NCI-H2029 (cell line): Measurements from ENCODE around the gene ATR.

Experiments used
- DNase-seq: peaks from one replicate; lab custom pipeline; 2025; lab: John Stamatoyannopoulos, UW

Gene ATR

DNA sequence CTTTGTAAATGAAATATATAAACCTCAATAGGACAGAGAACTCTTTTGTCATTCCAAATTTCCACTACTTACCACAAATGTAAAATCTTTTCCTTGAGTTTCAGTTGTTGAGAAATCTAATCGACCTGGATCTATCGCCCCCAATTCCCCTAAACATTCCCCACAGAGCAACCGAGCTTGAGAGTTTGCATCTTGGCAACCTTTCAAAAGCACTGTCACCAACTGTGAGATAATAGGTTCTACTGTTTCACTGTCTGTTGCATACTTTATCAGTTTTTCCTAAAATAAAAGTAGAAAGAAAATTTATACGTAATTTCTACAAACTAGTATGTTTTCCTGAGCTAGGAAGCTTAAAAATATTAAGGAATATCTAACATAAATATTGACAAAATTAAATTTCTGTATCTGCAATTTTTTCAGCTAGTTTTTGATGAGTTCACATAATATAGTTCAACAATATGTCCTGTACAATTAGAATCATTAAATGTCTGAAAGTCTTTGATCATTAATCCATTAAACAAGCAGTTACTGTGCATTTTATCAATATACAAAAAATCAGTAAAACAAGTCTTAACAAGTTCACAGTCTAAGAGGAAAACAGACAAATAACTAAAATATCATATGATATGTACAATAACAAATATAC lies 54.5 kb downstream of the ATR start:
- DNase-seq = no peak

DNA sequence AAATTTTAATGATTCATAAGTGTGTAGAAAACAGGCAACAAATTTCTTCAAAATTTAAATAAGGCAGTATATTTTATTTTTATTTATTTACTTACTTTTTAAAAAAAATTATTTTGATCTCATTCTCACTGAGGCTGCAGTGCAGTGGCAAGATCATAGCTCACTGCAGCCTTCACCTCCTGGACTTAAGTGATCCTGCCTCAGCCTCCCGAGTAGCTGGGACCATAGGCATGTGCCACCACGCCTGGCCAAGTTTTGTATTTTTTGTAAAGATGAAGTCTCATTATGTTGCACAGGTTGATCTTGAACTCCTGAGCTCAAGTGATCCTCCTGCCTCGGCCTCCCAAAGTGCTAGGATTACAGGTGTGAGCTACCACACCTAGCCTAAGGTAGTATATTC lies 69.5 kb downstream of the ATR start:
- DNase-seq = no peak

DNA sequence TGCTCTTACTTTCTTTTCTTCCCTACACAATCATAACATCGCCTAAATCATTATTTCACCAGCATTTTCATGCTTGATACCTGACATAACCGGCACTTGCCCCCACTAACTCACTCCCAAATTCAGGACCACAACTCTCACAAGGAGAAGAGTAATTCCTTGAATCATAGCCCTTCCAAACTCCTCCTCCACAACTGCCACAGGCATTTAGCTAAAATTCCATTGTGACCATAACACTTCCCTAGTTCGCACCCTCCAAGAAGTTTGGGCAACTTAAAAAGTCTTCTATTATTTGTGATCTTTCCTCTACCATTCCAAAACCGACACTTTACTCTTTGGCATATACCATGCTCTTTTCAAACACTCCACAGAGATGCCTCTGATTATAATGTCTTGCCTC lies 71.3 kb downstream of the ATR start:
- DNase-seq = no peak

DNA sequence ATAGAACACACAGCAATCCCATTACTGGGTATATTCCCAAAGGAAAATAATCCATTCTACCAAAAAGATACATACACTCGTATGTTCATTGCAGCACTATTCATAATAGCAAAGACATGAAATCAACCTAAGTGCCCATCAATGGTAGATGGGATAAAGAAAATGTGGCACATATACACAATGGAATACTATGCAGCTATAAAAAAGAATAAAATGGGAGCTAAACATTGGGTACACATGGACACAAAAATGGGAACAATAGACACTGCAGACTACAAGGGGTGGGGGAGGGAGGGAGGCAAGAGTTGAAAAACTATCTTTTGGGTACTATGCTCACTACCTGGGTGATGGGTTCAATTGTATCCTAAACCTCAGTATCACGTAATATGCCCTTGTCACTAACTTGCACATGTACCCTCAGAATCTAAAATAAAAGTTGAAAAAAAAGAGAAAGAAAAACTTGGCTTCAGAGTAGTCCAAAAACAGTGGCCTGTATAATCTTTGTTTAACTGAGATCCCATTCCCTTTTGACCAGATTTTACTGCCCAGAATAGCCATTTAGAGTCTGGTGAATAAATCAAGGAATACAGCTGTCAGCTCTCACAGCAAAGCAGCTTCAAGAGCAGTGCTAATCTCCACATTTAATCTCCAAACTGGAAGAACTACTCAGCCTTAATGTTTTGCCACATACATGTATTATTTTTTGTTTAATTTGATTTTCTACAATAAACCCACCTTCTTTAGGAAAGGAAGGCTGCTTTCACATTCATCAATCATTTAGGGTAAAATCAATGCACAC lies 76.1 kb downstream of the ATR start:
- DNase-seq = no peak

DNA sequence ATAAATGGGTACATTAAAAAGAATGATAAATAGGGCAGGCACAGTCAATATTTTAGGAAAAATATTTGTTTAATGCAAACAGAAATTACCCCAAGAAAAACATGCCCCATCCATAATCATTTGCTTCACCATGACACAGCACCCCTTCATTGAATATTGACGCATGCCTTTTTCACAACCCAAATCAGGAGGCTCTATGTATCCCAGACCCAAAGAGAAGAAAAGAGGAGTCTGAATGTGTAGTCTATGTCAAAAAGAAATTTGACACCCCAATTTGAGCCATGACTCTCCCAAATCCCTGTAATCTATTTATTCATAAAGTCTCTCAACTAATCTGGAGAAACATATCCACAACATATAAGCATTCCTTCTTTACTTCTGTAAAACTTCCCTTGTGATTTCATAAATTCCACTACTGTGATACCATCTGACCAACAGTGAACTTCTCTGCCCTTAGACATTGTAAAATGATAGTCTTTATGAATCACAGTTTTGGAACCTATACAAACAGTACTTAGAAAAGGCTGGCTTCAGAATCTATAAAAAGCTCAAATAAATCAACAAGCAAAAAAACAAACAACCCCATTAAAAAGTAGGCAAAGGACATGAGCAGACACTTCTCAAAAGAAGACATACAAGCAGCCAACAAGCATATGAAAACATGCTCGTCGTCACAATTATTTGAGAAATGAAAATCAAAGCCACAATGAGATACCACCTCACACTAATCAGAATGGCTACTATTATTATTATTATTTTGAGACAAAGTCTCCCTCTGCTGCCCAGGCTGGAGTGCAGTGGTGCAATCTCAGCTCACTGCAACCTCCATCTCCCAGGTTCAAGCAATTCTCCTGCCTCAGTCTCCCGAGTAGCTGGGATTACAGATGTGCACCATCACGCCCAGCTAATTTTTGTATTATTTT lies 77.3 kb downstream of the ATR start:
- no peak for DNase-seq

DNA sequence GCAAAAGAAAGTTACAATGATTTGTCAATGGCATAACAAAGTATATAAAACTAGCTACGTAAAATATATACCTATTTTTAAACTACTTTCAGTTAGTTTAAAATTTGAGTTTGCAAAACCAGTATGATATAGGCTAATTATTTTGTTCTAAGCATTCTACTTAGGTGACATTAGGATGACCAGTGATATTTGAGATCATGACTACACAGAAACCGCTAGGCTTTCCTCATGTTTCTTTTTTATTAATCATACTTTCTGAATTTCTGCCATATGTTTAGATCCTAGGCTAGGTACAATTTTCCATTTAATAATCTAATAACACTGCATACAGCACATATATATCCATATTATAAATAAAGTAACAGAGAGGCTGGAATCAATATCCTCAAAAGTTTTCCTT lies 78.3 kb downstream of the ATR start:
- DNase-seq = no peak

DNA sequence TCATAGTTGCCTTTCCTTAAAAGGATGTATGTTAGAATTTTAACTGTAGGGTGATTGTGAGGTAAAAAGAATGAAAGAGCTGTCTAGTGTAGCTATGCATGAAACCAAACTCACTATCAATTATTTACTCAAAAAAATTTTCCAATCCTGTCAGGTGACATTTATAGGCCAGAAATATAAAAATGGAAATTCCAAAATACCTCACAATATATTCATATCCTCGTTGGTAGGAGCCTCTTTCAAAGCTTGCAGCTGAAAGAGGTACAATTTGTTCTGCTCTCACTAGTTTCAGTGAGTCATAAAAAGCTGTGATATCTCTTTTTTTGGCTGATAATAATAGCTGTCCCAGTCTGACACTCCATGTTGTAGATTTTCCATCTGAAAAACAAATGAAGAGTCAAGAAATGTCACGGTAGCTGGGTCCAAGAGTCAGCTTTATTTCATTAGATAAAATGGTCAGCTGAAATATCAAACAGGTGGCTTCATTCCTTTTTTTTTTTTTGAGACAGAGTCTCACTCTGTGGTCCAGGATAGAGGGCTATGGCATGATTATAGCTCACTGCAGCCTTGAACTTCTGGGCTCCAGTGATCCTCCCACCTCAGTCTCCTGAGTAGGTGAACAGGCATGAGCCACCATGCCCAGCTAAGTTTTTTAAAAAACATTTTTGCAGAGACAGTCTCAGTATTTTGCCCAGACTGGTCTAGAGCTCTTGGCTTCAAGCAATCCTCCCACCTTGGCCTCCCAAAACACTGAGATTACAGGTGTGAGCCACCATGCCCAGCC lies 79.9 kb downstream of the ATR start:
- no peak for DNase-seq

DNA sequence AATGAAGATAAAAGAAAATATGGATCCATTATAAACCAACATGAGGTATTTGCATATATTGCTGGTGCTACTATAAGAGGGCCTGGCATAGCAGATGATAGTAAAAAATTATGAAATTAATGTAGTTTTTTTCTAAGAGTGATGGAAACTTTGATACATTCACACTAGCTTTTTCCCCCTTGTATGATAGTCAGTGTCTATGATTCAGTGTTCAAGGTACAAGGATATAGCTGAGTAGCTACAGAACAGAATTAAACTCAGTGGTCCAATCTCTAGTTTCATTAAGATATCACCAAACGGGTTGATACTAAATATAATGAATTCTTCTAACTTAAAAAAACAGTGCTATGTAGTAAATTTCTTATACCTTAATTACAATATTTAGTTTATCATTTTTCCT lies 80.8 kb downstream of the ATR start:
- no peak for DNase-seq

DNA sequence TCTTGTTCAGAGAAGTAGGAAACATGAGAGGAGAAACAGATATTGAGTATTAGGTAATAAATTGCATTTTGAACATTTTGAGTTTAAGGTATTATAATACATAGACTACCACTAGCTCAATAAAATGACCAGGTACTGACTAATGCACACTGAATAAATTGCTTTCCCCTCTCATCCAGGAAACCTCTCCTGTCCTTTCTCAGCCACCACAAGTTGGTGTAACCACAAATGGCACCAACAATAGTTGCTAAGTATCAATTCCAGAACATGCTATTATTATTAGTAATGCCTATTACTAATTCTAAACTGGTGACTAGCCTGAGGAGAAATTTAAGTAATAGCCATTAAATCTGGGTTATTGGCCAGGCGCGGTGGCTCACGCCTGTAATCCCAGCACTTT lies 83.4 kb downstream of the ATR start:
- no peak for DNase-seq

DNA sequence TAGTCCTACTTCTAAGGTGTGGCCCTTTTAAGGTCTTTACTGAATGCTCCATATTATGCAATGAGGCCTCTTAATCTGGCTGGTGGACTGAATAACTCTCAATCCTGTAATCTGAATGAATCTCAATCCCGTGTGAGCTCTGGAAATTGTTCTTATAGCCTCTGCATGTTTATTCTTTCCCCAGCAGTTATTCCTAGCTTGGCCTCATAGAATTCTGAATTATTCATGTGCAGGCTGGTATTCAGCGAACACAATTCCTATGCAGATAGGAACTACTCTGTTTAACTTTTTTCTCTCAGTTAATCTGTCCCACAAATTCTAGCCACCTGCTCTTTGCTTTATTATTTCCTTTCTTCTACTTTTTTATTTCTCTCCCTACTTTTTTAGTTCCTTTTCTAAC lies 86.3 kb downstream of the ATR start:
- DNase-seq = no peak

DNA sequence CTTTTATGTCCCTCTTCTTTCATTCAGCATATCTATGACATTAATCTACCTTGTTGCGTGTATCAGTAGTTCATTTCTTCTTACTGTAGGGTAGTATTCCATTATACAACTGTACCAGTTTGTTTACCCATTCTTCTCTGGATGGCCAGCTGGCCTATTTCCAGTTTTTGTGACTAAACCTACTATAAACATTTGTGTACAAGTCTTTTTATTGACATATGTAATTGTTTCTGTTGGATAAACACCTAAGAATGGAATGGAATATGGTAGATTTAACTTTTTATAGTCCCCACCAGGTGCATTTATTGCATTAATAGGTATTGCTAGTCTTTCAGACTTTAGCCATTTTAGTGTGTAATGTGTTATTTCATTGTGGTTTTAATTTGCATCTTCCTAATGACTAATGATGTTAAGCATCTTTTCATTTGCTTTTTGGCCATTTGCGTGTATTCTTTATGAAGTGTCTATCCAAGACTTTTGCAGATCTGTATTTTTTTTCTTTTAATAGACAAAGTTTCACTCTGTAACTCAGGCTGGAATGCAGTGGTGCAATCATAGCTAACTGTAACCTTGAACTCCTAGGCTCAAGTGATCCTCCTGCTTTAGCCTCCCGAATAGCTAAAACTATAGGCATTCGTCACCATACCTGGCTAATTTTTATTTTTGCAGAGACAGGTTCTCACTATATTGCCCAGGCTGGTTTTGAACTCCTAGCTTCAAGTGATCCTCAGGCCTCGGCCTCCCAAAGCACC lies 88.8 kb downstream of the ATR start:
- DNase-seq = peak; percentile 19

DNA sequence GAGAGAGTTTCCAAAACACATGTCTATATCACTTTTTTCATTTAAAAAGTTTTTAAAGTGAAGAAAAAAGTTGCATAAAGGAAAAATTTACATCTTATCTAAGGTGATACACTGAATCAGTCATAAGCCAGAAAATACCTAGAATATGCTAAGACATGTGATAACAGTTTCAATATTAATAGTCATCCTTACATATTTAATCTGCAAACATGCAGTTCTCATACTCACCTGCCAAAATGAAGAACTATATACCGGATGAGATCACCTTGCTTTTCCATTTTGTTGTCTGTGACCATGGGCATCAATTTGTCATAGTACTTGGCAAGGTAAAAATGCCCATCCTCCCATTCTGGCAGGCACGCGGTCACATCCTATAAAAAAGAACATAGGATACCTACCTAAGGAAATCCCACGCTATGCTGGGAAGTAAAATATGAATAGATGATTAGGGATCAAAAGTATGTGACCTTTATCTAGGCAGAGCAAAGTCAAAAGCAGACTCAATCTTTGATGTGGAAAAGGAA lies 93.6 kb downstream of the ATR start:
- DNase-seq = no peak

DNA sequence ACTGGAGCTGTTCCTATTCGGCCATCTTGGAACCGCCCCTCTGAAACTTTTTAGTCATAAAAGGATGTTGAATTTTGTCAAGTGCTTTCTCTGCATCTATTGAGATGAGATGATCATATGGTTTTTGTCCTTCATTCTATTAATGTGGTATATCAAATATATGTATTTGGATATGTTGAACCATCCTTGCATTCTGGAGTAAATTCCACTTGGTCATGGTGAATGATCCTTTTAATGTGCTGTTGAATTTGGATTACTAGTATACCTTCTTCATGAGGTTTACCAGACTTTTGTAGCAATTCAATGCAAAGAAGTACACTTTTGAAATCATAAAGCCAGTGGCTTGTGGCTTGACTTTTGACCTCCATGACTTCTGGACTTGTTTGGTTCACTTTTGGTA lies 97.3 kb downstream of the ATR start:
- DNase-seq = no peak

DNA sequence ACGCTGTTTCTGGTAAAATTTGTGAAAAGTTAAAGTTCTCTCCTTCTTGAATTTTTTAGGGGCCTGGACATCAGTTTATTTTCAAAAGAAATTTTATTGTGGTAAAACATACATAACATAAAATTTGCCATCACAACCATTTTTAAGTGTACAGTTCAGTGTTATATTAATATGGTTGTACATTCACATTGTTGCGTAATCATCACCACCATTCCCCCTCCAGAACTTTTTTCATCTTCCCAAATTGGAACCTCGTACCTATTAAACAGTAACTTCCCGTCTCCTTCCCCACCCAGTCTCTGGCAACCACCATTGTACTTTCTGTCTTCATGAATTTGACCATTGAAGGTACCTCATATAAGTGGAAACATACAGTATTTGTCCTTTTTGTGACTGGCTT lies 107.7 kb downstream of the ATR start:
- DNase-seq = no peak

DNA sequence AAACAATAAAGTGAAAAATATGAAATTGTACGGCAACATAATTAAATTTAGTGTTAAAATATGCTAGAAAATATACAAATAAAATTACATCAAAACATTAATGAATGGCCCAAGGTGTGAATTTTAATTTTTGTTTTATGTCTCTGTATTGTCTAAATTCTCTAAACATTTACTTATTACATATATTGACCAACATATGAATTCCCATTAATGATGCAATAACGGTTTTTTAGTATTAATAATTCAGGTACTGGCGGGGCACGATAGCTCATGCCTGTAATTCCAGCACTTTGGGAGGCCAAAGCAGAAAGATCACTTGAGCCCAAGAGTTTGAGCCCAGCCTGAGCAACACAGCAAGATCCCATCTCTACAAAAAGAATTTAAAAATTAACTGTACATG lies 110.1 kb downstream of the ATR start:
- DNase-seq = no peak

DNA sequence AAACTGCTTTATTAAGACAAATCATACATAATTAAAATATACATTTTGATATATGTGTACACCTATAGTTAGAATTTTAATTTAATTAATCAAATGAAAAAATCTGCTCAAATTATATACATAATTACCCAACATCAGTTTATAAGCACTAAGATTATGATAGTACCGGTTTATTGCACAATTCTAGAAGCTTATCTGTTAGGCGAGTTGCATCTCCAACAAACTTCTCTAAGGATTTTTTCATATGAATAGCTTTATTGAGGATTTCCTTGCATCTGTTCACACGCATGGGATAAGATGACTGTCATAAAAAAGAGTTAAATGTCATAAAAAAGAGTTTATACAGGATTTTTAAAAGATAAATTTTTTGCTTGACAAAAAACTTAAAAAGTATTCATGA lies 110.8 kb downstream of the ATR start:
- DNase-seq = no peak

DNA sequence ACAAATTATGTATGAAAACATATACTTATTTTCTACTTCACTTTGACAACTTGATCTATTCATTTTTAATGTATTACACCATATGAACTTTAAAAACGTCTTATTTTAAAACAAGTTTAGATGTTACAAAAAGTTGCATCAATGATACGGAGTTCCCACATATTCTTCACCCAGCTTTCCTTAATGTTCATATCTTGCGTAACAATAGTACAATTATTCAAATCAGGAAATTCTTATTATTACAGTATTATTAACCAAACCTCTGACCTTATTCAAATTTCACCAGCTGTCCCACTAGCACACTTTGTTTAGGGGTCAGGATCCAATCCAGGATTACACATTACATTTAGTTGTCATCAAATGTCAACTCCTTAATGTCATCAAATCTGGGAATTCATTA lies 117.8 kb downstream of the ATR start:
- DNase-seq = no peak

DNA sequence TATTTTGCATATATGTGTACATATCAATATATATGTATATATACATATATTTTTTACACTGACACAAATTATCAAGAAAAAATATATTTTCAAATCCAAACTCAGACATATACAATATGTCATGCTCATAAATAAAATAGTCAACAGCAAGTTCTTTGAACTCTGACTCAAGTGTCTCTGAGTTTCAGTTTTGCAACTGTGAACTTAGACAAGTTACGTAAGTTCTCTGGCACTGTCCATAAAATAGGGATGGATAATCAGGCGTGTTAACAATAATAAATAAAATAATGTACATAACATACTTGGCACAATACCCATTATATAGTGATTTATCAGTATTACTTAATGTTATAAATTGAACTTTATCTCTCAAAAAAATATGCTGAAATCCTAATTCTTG lies 118.6 kb downstream of the ATR start:
- DNase-seq = no peak

DNA sequence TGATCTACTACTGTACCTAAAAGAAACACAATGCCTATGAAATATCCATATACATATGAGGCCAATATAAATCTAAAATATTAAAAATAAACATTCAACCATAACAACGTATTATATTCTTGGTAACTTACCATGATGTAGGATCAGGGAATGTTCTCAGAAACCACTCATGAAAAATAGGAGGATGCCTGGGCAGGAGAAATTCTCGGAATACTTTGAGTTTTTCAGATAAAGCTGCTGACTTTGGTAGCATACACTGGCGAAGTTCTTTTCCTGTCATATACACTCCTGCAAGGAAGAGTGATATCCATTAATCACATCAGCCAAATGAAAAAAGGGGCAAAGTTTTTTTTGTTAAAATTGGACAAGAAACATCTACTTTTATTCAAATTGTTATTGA lies 119.4 kb downstream of the ATR start:
- DNase-seq = no peak

DNA sequence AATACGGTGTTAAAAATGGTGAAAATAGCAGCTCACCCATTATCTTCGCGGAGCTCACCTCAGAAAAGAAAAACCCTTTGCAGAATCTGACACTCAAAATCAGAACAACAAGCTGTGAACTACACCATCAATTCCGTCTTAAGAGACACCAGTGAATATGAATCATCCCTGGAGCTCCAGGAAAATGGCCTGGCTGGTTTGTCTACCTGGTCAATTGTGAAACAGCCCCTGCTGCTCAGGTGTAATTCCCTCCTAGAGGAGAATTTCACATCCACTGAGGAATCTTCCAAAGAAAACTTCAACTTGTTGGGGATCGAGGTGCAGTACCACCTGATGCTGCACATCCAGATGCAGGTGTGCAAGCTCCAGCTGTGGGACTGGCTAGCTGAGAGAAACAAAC lies 127.7 kb downstream of the ATR start:
- DNase-seq = no peak

DNA sequence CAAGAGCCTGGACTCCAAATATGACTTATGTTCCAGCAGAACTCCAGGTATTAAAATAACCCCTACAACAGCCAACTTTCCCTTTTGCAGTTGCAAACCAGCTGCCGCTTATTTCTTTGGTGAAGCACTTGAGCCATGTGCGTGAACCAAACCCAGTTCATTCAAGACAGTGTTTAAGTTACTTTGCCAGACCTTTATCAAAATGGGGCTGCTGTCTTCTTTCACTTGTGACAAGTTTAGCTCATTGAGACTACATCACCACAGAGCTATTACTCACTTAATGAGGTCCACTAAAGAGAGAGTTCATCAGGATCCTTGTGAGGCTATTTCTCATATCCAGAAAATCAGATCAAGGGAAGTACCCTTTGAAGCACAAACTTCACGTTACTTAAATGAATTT lies 128.3 kb downstream of the ATR start:
- no peak for DNase-seq
